ENCODE data around the gene POLH.

Gene POLH

GRCh38 chr6:43616725-43617472 lies 40.9 kb downstream of the POLH start:
- Histone ChIP-seq H3K9ac (ENCODE audit: low read depth, low read length) (no peak overlapping the region), H3K36me3 (ENCODE audit: insufficient read depth, low read length) (peaks cover 19% of the 10 kb centered on the region), H3K9me3 (ENCODE audit: control insufficient read depth, insufficient read depth, low read length) (no peaks in the 10 kb centered on the region), H3K4me1 (ENCODE audit: insufficient read depth, low read length) (no peaks in the 10 kb centered on the region)

GRCh38 chr6:43621078-43621835 lies 45.3 kb downstream of the POLH start:
- Histone ChIP-seq H3K4me1 (ENCODE audit: insufficient read depth, low read length) (no peaks in the 10 kb centered on the region), H3K9me3 (ENCODE audit: control insufficient read depth, insufficient read depth, low read length) (no peaks in the 10 kb centered on the region), H3K36me3 (ENCODE audit: insufficient read depth, low read length) (peaks cover 31% of the 10 kb centered on the region), H3K9ac (ENCODE audit: low read depth, low read length) (no peak overlapping the region)

- Histone ChIP-seq H3K9ac (ENCODE audit: low read depth, low read length) (no peak overlapping the region), H3K9me3 (ENCODE audit: control insufficient read depth, insufficient read depth, low read length) (no peaks in the 10 kb centered on the region), H3K4me1 (ENCODE audit: insufficient read depth, low read length) (no peaks in the 10 kb centered on the region), H3K36me3 (ENCODE audit: insufficient read depth, low read length) (peaks cover 31% of the 10 kb centered on the region)
Measured at GRCh38 chr6:43621836-43622180, 45.8 kb downstream of the POLH start.

GRCh38 chr6:43622541-43622940 lies 46.6 kb downstream of the POLH start:
- no peak overlapping the region for H3K9ac ChIP-seq (ENCODE audit: low read depth, low read length)
- peaks cover 31% of the 10 kb centered on the region for H3K36me3 ChIP-seq (ENCODE audit: insufficient read depth, low read length)
- H3K9me3 ChIP-seq (ENCODE audit: control insufficient read depth, insufficient read depth, low read length), result no peaks in the 10 kb centered on the region
- H3K4me1 ChIP-seq (ENCODE audit: insufficient read depth, low read length), result no peaks in the 10 kb centered on the region

GRCh38 chr6:43623880-43624785 lies 48.1 kb downstream of the POLH start:
- Histone ChIP-seq H3K9me3 (ENCODE audit: control insufficient read depth, insufficient read depth, low read length) (no peaks in the 10 kb centered on the region), H3K9ac (ENCODE audit: low read depth, low read length) (no peak overlapping the region), H3K36me3 (ENCODE audit: insufficient read depth, low read length) (peaks cover 31% of the 10 kb centered on the region), H3K4me1 (ENCODE audit: insufficient read depth, low read length) (no peaks in the 10 kb centered on the region)

- H3K9me3 ChIP-seq (ENCODE audit: control insufficient read depth, insufficient read depth, low read length), result no peaks in the 10 kb centered on the region
- H3K4me1 ChIP-seq (ENCODE audit: insufficient read depth, low read length), result no peaks in the 10 kb centered on the region
- no peak overlapping the region for H3K9ac ChIP-seq (ENCODE audit: low read depth, low read length)
- H3K36me3 ChIP-seq (ENCODE audit: insufficient read depth, low read length), result peaks cover 31% of the 10 kb centered on the region
Measured at GRCh38 chr6:43624786-43625288, 48.9 kb downstream of the POLH start.

- Histone ChIP-seq H3K36me3 (ENCODE audit: insufficient read depth, low read length) (peaks cover 31% of the 10 kb centered on the region), H3K9ac (ENCODE audit: low read depth, low read length) (no peak overlapping the region), H3K9me3 (ENCODE audit: control insufficient read depth, insufficient read depth, low read length) (no peaks in the 10 kb centered on the region), H3K4me1 (ENCODE audit: insufficient read depth, low read length) (no peaks in the 10 kb centered on the region; the same call in 1 of the 2 replicates)
Measured at GRCh38 chr6:43625393-43625992, 49.5 kb downstream of the POLH start.

- Histone ChIP-seq H3K36me3 (ENCODE audit: insufficient read depth, low read length) (peaks cover 25% of the 10 kb centered on the region), H3K9ac (ENCODE audit: low read depth, low read length) (no peak overlapping the region)
Measured at GRCh38 chr6:43627008-43627825, 51.2 kb downstream of the POLH start.

GRCh38 chr6:43628393-43629103 lies 52.6 kb downstream of the POLH start:
- Histone ChIP-seq H3K9ac (ENCODE audit: low read depth, low read length) (peak overlapping the region; percentile 91), H3K36me3 (ENCODE audit: insufficient read depth, low read length) (peaks cover 16% of the 10 kb centered on the region), H3K9me3 (ENCODE audit: control insufficient read depth, insufficient read depth, low read length) (no peaks in the 10 kb centered on the region), H3K4me1 (ENCODE audit: insufficient read depth, low read length) (peaks cover 5% of the 10 kb centered on the region; the same call in 1 of the 2 replicates)

More at GRCh38 chr6:43627008-43627825, 51.2 kb downstream of the POLH start:
- H3K9me3 ChIP-seq (ENCODE audit: control insufficient read depth, insufficient read depth, low read length), result no peaks in the 10 kb centered on the region
- H3K4me1 ChIP-seq (ENCODE audit: insufficient read depth, low read length), result peaks cover 5% of the 10 kb centered on the region; the same call in 1 of the 2 replicates

- H3K9ac ChIP-seq (ENCODE audit: low read depth, low read length), result peak within 1 kb of the TSS; percentile 91
- peaks cover 5% of the 10 kb centered on the region; the same call in 1 of the 2 replicates for H3K4me1 ChIP-seq (ENCODE audit: insufficient read depth, low read length)
Measured at GRCh38 chr6:43629104-43629504, 53.1 kb downstream of the POLH start, which contains the start of gene GTPBP2. GTPBP2 (minus strand) TSS chr6:43629264; CDS start chr6:43629162, 102 bp downstream.

GRCh38 chr6:43629505-43630300 lies 53.7 kb downstream of the POLH start:
- Histone ChIP-seq H3K9ac (ENCODE audit: low read depth, low read length) (peak overlapping the region; percentile 76), H3K9me3 (ENCODE audit: control insufficient read depth, insufficient read depth, low read length) (no peaks in the 10 kb centered on the region), H3K4me1 (ENCODE audit: insufficient read depth, low read length) (peaks cover 5% of the 10 kb centered on the region; the same call in 1 of the 2 replicates), H3K36me3 (ENCODE audit: insufficient read depth, low read length) (peaks cover 8% of the 10 kb centered on the region)

More at GRCh38 chr6:43629104-43629504, 53.1 kb downstream of the POLH start, which contains the start of gene GTPBP2:
- Histone ChIP-seq H3K36me3 (ENCODE audit: insufficient read depth, low read length) (peaks cover 11% of the 10 kb centered on the region), H3K9me3 (ENCODE audit: control insufficient read depth, insufficient read depth, low read length) (no peaks in the 10 kb centered on the region)
